ENCODE measurements around the gene CDKL5.

The CDKL5 gene

DNA sequence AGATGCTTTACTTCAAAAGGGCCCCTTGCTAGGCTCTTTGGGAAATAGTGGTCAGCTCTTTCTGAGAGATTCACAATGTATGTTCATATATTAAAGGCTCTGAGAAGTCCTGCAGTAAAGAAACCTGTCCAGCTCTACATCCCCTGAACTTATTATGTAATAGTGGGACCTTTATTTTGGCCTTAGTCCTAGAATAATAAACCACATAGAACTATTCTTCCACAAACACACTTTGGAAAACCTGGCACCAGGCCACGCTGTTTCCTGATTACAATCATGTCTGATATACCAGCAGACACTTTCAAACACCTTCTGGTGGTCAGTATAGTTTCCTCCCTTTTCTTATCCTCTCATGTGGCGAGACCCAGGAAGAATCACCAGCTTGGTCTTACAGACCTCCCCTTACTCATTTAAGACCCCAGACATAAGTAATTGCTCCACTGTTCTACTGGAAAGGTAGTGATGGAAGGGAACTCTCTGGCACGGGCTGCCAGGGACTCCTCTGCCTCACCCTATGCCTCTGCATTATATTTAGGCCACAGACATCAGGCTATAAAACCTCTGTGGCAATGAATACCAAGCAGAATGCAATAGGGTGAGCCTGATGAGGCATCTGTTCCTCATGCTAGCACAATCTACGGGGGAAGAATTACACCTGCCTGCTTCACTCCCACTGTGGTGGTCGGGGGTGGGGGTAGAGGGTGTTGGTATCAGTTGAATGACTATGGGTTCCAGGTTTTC is 276.4 kb downstream of the CDKL5 start:
- DNase-seq: no peak

DNA sequence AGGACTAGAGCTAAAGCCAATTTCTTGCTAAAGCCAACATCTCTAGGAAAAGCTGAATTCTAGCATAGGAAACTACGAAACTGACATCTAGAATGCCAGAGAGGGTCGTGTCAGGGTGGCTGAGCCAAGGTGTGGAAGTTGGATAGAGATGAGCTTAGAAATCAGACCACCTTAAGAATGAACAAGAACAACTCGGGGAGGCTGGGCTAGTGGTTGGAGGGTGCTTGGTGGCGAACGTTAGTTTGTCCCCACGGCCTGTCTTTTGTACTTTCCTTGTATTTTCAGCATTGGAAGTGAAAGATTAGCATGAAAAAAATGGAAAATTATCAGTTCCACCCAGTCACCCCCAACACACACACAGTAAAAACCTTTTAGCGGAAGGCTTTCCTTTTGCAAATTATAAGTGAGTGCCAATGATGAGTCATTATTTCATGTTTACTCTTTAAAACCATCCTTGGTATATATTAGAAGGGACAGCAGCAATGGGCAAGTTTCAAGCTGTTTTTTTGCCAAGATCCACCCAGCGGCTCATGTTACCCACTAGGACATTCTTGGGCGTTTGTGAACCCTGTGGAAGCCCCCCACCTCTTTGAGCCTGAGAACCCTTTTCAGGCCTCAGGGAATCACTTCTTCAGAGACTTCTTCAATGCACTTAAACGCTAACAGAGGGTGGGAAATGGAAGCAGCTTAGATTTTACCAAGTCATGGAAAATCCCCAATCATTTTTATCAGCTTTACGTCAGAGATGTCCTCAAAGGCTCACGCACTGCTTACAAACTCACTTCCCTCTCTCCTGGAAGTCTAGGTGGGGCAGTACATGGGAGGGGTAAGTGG is 277.2 kb downstream of the CDKL5 start:
- peak; percentile 28 for DNase-seq
